GM11168 (cell line): ENCODE data around the gene HPGDS.
"Not testable (repeated sequence)": the region's sequence is repeated elsewhere in the genome, so short reads cannot be mapped to it uniquely, and the experiment has no call there.

Source experiments
- in situ Hi-C: fragments of 300-500 bp; cut with MboI; formaldehyde crosslinking; loops from one replicate; pipeline ENCODE4 v1.12.0; 2022; ENCODE audit warnings: low sequenced_read_pairs; ENCODE audit not compliant: unreplicated experiment

HPGDS gene

GRCh38 chr4:94359221-94359620 is 16.6 kb upstream of the HPGDS start:
- in situ Hi-C loops, result no loop called here

GRCh38 chr4:94358101-94358500 is 15.5 kb upstream of the HPGDS start:
- in situ Hi-C loops, result no loop called here

GRCh38 chr4:94357624-94358023 is 15.0 kb upstream of the HPGDS start:
- in situ Hi-C loops, result no loop called here

- in situ Hi-C loops, result no loop called here
These were observed 13.8 kb upstream of the HPGDS start for GRCh38 chr4:94356444-94356843.

- in situ Hi-C loops, result no loop called here
These were observed 11.8 kb upstream of the HPGDS start for GRCh38 chr4:94354474-94354896.

- in situ Hi-C loops, result no loop called here
These were observed 10.4 kb upstream of the HPGDS start for GRCh38 chr4:94352996-94353395.

GRCh38 chr4:94352163-94352562 is 9.5 kb upstream of the HPGDS start:
- in situ Hi-C loops, result no loop called here

GRCh38 chr4:94351319-94351718 is 8.7 kb upstream of the HPGDS start:
- in situ Hi-C loops, result no loop called here

GRCh38 chr4:94350095-94350494 is 7.5 kb upstream of the HPGDS start:
- in situ Hi-C loops, result no loop called here

- in situ Hi-C loops, result no loop called here
These were observed 6.6 kb upstream of the HPGDS start for GRCh38 chr4:94349193-94349592.

GRCh38 chr4:94348666-94349065 is 6.0 kb upstream of the HPGDS start:
- in situ Hi-C loops, result no loop called here

GRCh38 chr4:94346541-94346940 is 3.9 kb upstream of the HPGDS start:
- in situ Hi-C loops, result no loop called here

- in situ Hi-C loops, result no loop called here
These were observed 3.3 kb upstream of the HPGDS start for GRCh38 chr4:94345969-94346368.

GRCh38 chr4:94345266-94345665 is 2.6 kb upstream of the HPGDS start:
- in situ Hi-C loops, result no loop called here

- in situ Hi-C loops, result no loop called here
These were observed 1.8 kb upstream of the HPGDS start for GRCh38 chr4:94344457-94344856.

GRCh38 chr4:94341481-94342370 is 910 bp downstream of the HPGDS start:
- in situ Hi-C loops, result no loop called here

GRCh38 chr4:94339779-94340178 is 2.9 kb downstream of the HPGDS start:
- in situ Hi-C loops, result no loop called here

- in situ Hi-C loops, result no loop called here
These were observed 3.8 kb downstream of the HPGDS start for GRCh38 chr4:94338681-94339351.

GRCh38 chr4:94336791-94337190 is 5.8 kb downstream of the HPGDS start:
- in situ Hi-C loops, result not testable (repeated sequence)

GRCh38 chr4:94336303-94336702 is 6.3 kb downstream of the HPGDS start:
- in situ Hi-C loops, result no loop called here

GRCh38 chr4:94334962-94335361 is 7.7 kb downstream of the HPGDS start:
- in situ Hi-C loops, result no loop called here

GRCh38 chr4:94334476-94334875 is 8.2 kb downstream of the HPGDS start:
- in situ Hi-C loops, result no loop called here
